HG02623 (cell line): Measurements from ENCODE around the gene CCDC87.
"Not testable (repeated sequence)": the region's sequence is repeated elsewhere in the genome, so short reads cannot be mapped to it uniquely, and the experiment has no call there.

Experiments used
- ATAC-seq: cut with Tn5 transposase; IDR thresholded peaks from one replicate; pipeline ENCODE4 v1.9.1; 2021; ENCODE audit warnings: moderate library complexity; ENCODE audit not compliant: unreplicated experiment

CCDC87 gene

DNA sequence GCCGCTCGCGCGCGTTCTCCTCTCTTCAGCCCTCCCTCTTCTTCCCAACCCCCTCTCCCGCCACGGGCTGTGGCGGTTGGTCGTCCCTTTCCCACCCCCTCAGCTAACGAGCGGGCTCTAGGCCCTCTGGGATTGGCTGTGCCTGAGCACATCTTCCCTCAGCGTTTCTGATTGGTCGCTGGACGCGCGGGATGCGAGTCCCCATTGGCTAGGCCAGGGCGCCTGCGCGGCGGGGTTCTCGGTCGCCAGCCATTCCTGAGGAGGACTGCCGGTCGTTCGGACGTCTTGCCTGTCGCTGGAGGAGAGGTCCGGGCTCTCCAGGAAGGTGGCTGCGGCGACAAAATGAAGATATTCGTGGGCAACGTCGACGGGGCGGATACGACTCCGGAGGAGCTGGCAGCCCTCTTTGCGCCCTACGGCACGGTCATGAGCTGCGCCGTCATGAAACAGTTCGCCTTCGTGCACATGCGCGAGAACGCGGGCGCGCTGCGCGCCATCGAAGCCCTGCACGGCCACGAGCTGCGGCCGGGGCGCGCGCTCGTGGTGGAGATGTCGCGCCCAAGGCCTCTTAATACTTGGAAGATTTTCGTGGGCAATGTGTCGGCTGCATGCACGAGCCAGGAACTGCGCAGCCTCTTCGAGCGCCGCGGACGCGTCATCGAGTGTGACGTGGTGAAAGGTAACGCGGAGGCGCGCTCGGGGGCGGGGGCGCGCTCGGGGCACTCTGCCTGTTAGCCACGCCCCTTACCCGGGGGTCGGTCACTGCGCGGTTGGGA lies 23.7 kb upstream of the CCDC87 start, which contains the start of gene RBM14:
Gene RBM14, plus strand, starts transcription at position 252 of the 776 bp plus-strand sequence. Its CDS starts 91 bp downstream, at position 343.
- peak; percentile 86 for ATAC-seq

DNA sequence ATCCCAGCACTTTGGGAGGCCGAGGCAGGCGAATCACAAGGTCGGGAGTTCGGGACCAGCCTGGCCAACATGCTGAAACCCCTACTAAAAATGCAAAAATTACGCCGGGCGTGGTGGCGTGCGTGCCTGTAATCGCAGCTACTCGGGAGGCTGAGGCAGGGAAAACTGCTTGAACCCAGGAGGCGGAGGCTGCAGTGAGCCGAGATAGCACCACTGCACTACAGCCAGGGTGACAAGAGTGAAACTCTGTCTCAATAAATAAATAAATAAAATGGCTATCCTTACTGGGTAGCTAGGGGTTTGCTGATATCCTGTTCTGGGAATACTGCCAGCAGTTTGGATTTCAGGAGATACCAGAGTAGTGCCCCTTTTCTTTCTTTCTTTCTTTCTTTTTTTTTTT lies 21.2 kb upstream of the CCDC87 start:
- ATAC-seq, result no peak

DNA sequence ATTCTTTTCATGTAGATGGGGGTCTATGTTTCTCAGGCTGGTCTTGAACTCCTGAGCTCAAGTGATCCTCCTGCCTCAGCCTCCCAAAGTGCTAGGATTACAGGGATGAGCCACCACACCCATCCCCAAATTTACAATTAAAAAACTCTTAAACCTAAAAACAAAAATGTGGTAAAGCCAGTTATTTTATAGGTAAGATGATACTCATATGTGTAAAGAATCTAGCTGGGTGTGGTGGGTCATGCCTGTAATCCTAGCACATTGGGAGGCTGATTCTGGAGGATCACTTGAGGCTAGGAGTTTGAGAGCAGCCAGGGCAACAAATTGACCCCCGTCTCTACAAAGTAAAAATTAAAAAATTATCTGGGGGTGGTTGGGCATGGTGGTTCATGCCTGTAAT lies 19.6 kb upstream of the CCDC87 start:
- no peak for ATAC-seq

DNA sequence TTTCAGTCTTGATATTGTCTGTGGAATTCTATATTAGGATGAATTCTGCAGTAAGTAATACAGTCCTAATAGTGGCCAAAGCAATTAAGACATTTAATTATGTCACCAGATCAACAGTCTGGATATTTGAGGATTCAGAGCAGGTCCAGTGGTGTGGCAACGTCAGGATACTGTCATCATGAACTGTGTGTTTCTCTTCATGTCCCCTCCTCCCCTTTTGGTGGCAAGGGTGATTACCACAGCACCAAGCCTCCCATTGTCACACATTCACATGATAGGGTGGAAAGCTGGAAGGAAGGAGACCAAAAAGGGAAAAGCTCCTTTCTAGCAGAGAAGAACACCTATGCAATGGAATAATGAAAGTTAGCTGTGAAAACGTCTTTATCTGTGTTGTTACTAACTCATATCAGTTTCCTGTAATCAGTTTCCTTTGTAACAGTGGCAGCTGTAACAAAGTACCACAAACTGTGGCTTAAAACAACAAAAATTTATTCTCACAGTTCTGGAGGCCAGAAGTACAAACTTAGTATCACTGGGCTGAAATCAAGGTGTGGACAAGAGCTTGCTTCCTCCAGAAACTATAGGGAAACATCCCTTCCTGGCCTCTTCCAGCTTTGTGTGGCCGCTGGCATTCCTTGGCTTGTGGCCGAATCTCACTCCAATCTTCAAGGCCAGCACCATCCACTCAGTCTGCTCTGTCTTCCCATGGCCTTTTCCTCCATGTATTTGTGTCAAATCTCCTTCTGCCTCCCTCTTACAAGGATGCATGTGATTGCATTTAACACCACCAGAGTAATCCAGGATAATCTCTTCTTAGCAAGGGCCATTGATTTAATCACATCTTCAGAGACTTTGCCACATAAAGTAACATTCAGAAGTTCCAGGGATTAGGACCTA lies 17.1 kb upstream of the CCDC87 start:
- no peak for ATAC-seq

DNA sequence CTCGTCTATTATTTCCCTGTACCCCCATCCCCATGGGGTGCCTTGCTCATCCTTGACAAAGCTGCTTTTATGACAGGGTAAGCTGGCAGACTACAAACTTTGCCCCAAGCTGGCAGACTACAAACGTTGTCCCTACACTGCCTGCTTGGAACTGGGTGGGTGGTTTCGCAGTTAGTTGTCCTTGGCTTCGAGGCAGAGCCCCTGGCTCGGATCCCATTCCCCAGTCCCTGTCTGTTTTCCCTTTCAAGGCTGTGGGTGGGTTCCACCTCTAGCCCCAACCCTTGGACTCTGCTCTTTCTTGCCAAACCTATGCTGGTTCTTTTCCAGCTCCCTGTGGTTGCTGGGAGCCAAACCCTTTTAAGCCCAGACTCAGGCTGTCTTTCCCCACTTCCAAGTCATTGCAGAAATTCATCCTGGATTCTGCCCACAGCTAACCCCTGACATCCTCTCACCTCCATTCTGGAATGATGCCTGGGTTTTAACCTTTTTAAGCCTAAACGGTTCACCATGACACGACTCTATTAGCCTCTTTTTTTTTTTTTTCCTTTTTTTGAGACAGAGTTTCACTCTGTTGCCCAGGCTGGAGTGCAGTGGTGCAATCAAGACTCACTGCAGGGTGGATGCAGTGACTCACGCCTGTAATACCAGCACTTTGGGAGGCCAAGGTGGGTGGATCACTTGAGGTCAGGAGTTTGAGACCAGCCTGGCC lies 14.4 kb upstream of the CCDC87 start:
- no peak for ATAC-seq

DNA sequence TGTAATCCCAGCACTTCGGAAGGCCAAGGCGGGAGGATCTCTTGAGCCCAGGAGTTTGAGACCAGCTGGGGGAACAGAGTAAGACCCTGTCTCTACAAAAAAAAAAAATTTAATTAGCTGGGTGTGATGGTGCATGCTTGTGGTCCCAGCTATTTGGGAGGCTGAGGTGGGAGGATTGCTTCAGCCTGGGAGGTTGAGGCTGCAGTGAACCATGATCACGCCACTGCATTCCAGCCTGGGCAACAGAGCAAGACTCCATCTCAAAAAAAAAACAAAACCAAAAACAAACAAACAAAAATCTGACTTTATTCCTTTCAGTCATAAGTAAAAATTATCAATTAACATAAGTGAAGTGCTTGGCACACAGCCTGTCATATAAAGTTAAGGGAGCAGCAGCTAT lies 13.7 kb upstream of the CCDC87 start:
- ATAC-seq, result not testable (repeated sequence)

DNA sequence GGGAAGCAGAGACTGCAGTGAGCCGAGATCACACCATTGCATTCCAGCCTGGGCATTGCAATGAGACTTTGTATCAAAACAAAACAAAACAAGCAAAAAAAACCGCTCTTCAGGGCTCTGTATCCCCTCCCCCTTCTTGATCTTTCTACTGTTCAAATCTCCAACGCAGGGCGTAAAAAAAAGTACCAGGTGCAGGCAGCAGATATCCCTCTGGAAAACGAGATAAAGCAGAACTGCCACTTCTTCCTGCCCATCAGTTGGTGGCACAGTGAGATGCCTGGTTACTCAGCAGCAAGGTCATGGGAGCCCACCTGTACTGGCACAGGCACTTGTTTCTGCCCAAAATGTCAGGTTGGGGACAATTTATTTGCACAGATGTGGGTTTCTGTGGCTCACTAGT lies 11.3 kb upstream of the CCDC87 start:
- no peak for ATAC-seq

DNA sequence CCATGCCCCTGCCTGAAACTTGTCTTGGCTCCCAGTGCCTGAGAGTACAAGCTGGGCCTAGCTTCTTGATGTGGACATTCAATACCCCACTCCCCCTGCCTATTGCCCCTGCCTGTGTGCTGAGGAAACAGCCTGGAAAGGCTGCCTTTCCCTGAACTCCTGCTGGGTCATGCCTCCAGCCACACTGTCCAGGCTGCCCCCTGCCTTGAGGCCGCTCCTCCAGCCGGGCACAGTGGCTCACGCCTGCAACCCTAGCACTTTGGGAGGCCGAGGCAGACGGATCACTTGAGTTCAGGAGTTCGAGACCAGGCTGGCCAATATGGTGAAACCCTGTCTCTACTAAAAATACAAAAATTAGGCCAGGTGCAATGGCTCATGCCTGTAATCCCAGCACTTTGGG lies 10.2 kb upstream of the CCDC87 start:
- ATAC-seq, result no peak

DNA sequence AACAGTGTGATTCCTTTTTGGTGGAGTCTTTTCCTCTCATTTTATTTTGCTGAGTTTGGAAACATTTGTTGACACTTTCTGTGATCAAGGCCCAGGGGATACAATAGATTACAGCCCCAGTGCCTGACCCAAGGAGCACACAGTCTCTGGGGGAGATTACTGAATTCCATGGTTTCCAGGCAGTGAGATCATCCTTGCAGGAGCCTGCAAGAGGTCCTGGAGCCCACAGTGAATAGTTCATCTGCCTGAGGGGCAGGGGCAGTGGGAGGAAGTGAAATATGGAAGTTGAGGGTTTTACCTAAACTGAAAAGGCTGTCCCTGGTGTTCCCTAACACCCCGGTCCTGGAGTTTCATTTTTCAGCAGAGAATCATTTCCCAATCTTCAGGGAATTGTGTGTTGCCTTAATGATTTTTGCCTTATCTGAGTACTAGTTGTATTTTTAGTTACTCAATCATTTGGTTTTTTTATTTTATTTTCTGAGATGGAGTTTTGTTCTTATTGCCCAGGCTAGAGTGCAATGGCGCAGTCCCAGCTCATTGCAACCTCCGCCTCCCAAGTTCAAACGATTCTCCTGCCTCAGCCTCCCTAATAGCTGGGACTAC lies 7.9 kb upstream of the CCDC87 start:
- ATAC-seq, result no peak

DNA sequence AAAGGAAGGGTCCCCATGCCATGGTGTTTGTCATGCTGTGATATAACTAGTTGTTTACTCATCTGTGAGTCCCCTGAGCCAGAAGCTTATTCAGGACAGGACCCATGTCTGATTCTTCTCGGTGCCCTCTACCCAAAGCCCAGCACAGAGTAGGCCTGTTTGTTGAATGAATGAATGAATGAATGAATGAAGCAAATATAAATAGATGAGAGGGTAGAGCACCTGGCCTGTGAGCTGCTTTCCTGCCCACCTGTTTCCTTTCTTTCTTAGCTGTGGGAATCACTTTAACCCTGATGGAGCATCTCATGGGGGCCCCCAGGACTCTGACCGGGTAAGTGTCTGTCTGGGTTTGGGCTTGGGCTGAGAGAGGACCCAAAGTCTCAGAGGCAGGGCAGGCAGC lies 7.4 kb upstream of the CCDC87 start:
- ATAC-seq, result no peak

DNA sequence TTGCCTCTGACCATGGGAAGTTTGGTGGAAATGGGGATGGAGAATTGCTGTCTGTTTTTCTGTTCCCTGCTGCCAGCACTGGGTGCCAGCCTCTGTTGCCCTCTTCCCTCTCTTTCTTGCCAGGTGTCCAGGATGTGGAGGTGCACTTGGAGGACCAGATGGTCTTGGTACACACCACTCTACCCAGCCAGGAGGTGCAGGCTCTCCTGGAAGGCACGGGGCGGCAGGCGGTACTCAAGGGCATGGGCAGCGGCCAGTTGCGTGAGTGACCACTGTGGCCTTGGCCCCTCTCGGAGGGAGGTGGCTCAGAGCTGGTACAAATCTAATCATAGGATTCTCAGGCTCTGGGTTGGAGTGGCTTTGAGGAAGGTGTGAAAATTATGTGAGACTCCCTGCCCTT lies 6.1 kb upstream of the CCDC87 start:
- no peak for ATAC-seq

DNA sequence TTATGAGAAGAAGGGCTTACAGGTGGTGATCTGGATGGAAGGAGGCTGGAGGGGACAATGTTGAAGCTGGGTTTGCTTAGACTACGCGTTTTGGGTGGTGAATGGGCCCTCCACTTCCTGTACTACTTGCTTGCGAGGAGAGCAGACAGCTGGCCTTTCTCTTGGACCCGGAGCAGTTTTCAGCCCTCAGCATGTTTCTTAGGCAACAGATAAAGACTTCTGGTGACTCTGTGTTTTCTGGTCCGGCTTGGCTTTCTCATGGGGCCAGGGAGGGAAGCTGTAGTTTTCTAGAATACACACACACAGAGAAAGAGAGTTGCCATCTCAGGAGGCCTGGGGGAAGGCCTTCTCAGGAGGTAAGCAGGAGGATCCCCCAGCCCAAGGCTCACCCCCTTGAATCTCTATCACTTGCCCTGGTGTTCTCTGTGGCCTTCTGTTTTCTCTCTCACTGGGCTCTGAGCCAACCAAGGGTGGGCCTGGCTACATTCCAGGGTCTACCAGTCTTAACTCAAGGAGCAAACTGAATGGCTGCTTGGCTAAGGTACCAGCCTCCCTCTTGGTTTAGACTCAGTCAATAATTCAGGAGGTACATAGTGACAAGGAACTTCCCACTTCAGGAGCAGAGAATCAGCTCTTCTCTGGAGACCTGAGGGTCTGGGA lies 2.5 kb upstream of the CCDC87 start:
- no peak for ATAC-seq

DNA sequence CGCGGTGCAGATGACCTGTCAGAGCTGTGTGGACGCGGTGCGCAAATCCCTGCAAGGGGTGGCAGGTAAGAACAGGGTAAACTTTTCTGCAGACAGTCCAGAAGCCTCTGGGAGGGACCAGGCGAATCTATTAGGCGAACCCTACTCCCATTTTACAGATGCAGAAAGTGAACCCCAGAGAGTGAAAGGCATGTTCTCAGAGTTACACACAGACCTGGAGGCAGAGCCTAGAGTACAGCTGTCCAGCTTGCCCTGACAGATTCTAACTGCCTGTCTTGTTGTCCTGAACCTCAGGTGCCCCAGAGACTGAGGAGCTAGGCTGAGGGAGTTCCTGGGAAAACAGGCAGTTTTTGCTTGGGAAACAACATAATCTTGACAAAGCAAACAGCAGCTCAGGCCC lies 787 bp upstream of the CCDC87 start:
- ATAC-seq, result no peak

DNA sequence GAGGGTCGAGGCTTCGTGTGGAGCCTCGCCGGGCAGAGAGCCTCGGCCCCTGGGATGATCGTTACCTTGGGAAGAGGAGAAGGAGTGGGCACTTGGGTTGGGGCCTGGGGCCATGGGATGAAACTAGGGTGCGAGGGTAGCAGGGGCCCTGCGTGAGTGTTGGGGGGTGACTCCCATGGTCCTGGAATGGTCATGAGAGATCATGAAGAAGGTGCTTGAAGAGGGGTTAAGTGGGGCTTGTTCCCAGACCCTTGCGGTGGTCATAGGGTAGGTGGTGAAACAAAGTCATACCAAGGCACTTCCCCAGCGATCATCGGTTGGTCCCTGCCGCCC lies 406 bp upstream of the CCDC87 start:
- no peak for ATAC-seq

DNA sequence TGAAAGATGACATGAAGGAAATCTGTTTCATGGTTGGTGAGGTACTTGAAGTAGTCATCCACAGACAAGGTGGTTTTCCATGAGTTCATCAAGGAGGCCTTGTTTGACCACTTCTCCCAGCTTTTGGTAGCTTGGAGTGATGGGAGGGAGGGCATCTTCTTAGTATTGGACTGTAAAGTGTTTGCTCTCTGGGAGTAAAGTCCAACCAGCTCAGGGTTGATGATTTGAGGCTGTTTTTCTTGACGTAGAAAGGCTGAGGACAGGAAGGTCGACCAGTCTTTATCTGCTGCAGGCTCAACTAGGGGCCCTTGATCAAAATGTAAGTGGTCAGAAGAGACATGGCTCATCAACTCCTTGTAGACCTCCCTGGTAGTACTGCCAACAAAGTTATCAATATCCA lies 1.7 kb downstream of the CCDC87 start:
- ATAC-seq, result no peak

DNA sequence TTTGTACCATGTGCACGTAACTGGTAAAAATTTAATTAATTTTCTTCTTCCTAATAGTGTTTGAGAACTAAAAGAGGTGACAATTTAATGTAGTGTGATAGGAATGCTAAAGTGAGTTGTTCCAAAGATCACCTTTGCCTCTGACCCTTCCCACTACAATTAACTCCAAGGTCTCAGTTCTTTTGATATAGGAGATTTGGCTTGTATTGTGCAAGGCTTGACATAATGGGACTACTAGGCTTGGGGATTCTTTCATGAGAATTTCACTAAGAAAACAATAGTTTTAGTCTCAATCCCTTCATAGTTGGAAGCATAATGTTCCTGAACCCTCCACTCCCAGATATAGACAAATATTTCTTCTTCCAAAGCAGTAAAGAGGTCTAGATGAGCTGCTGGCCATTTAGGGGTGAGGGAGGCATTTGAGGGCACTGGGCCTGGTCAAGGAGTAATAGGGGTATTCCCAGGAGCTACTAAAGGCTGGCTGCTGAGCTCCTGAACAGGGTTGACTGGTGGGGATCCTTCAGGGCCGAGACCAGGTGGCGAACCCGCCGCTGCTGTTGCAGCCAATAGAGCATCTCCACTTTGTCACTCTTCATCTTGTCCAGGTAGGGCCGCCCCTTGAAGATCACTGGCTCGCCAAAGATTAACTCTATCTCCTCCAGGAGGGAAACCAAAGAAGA lies 2.7 kb downstream of the CCDC87 start:
- ATAC-seq, result no peak

DNA sequence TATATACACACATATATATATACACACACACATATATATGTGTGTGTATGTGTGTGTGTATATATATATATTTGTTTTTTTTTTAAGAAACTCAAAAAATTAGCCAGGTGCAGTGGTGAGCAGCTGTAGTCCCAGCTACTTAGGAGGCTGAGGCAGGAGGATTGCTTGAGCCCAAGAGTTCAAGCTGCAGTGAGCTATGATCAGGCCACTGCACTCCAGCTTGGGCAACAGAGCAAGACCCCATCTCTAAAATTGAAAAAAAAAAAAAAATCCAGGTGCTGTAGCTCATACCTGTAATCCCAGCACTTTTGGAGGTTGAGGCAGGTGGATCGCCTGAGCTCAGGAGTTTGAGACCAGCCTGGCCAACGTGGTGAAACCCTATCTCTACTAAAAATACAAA lies 3.5 kb downstream of the CCDC87 start:
- ATAC-seq, result not testable (repeated sequence)

DNA sequence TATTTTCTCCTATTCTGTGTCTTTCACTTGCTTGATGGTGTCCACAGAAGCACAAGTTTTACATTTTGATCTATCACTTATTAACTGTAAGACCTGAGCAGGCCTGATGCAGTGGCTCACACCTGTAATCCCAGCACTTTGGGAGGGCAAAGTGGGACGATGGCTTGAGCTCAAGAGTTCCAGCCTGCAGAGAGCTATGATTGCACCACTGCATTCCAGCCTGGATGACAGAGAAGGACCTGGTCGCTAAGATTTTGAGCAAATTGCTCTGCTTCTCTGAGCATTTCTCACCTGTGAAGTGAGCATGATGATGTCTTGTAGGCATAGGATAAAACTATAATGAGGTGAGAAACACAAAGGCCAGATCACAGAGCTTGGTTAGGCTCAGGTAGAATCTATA lies 6.7 kb downstream of the CCDC87 start:
- ATAC-seq, result no peak

DNA sequence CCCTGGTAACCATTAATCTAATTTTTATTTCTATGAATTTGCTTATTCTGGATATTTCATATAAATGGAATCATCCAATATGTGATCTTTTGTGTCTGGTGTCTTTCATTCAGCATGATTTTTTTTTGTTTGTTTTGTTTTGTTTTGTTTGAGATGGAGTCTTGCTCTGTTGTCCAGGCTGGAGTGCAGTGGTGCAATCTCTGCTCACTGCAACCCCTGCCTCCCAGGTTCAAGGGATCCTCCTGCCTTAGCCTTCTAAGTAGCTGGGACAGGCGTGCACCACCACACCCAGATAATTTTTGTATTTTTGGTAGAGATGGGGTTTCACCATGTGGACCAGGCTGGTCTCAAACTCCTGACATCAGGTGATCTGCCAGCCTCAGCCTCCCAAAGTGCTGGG lies 7.4 kb downstream of the CCDC87 start:
- not testable (repeated sequence) for ATAC-seq

DNA sequence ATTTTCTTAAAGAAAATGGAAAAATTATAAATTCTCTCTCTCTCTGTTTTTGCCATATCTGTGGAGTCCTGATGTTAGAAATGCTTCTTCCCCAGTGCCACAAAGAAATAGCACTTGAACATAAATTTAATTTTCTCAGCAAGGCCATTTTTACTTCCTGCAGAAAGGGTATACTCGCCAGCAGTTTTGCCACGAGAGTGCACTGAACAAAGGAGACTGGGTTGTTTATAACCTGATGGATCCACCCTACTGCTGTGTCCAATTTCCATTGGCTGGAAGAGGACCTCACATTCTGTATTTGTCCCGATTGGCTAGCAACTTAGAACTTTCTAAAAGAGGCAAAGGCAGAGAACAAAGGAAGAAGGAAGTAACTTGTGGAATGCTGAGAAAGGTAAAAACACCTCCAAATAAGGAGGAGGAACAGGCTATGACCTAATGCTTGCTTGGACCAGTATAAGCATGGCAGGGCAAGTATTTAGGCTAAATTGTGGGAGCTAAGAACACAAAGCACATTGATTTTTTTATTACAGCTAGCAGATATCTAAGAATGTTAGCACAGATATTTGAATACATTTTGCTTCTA lies 10.2 kb downstream of the CCDC87 start:
- not testable (repeated sequence) for ATAC-seq
